GM12878 (cell line): ENCODE measurements around the gene LOXL3. TPM values are rescaled to one million over a fixed set of nuclear protein-coding genes. Genes with fewer than 3 reads are reported as not detected.

Experiments
- BCL11A ChIP-seq: IDR thresholded peaks from 2 replicates; pipeline ENCODE4 v1.6.1; 2011; ENCODE audit warnings: low read depth, low read length
- BRCA1 ChIP-seq: IDR thresholded peaks from 2 replicates; pipeline ENCODE4 v1.6.1; 2011; ENCODE audit warnings: low read depth, low read length, improper control_type of control experiment
- CBFB ChIP-seq: IDR thresholded peaks from 2 replicates; pipeline ENCODE4 v1.6.1; 2016; ENCODE audit warnings: antibody characterized with exemption, low read depth
- CREM ChIP-seq: IDR thresholded peaks from 2 replicates; pipeline ENCODE4 v1.6.1; 2014; ENCODE audit warnings: antibody characterized with exemption, low read depth
- CUX1 ChIP-seq: IDR thresholded peaks from 2 replicates; pipeline ENCODE4 v1.6.1; 2012; ENCODE audit warnings: improper control_type of control experiment, low read depth, low read length; ENCODE audit not compliant: insufficient replicate concordance
- DPF2 ChIP-seq: fragments of 450-650 bp; IDR thresholded peaks from 2 replicates; pipeline ENCODE4 v1.6.1; 2017; ENCODE audit warnings: mild to moderate bottlenecking
- EED ChIP-seq: sonication (generic); IDR thresholded peaks from 2 replicates; pipeline ENCODE4 v1.6.1; 2016; ENCODE audit warnings: antibody characterized with exemption, low read depth
- GABPA ChIP-seq: IDR thresholded peaks from 2 replicates; pipeline ENCODE4 v1.6.1; 2014; ENCODE audit warnings: antibody characterized with exemption, low read depth, mild to moderate bottlenecking, inconsistent platforms
- HDAC6 ChIP-seq: fragments of 200-600 bp; sonication (generic); IDR thresholded peaks from one replicate; pipeline ENCODE4 v1.8.0; 2017; ENCODE audit warnings: antibody characterized with exemption; ENCODE audit not compliant: unreplicated experiment
- HSF1 ChIP-seq: fragments of 150-350 bp; IDR thresholded peaks from 2 replicates; pipeline ENCODE4 v1.6.1; 2014; ENCODE audit warnings: mild to moderate bottlenecking, low read depth, low read length
- IKZF1 ChIP-seq: fragments of 450-650 bp; conservative IDR thresholded peaks from 2 replicates; pipeline ENCODE4 v1.6.1; 2017; ENCODE audit warnings: antibody characterized with exemption, mild to moderate bottlenecking
- JUNB ChIP-seq: IDR thresholded peaks from 2 replicates; pipeline ENCODE4 v1.6.1; 2016; ENCODE audit warnings: antibody characterized with exemption, mild to moderate bottlenecking
- LARP7 ChIP-seq: fragments of 450-650 bp; IDR thresholded peaks from 2 replicates; pipeline ENCODE4 v1.6.1; 2017; ENCODE audit warnings: mild to moderate bottlenecking
- MLLT1 ChIP-seq: fragments of 450-650 bp; IDR thresholded peaks from 2 replicates; pipeline ENCODE4 v1.6.1; 2016; ENCODE audit warnings: mild to moderate bottlenecking
- SIX5 ChIP-seq: IDR thresholded peaks from 2 replicates; pipeline ENCODE4 v1.6.1; 2011; ENCODE audit warnings: mild to moderate bottlenecking, low read depth, low read length, moderate library complexity; ENCODE audit not compliant: severe bottlenecking
- SMAD1 ChIP-seq: fragments of 450-650 bp; IDR thresholded peaks from 2 replicates; pipeline ENCODE4 v1.6.1; 2018; ENCODE audit warnings: mild to moderate bottlenecking, low read depth; ENCODE audit not compliant: partially characterized antibody
- SMARCA5 ChIP-seq: fragments of 450-650 bp; IDR thresholded peaks from 2 replicates; pipeline ENCODE4 v1.6.1; 2017; ENCODE audit warnings: mild to moderate bottlenecking
- SPI1 ChIP-seq: IDR thresholded peaks from 2 replicates; pipeline ENCODE4 v1.6.1; 2011; ENCODE audit warnings: low read depth, mild to moderate bottlenecking, low read length, moderate library complexity, borderline replicate concordance; ENCODE audit not compliant: insufficient read depth
- SREBF2 ChIP-seq: IDR thresholded peaks from 2 replicates; pipeline ENCODE4 v1.6.1; 2012; ENCODE audit warnings: mild to moderate bottlenecking, low read length
- SRF ChIP-seq, 2 experiments: IDR thresholded peaks; 2 replicates each; pipeline ENCODE4 v1.6.1; 2011; ENCODE audit warnings: low read depth in 2 of 2, low read length in 2 of 2, mild to moderate bottlenecking in 1 of 2, moderate library complexity in 1 of 2
- TCF12 ChIP-seq: IDR thresholded peaks from 2 replicates; pipeline ENCODE4 v1.6.1; 2011; ENCODE audit warnings: low read depth, mild to moderate bottlenecking, low read length
- TCF3 ChIP-seq: IDR thresholded peaks from 2 replicates; pipeline ENCODE4 v1.6.1; 2012; ENCODE audit warnings: low read depth, mild to moderate bottlenecking, low read length, borderline replicate concordance; ENCODE audit not compliant: insufficient read depth
- YBX1 ChIP-seq: fragments of 450-650 bp; IDR thresholded peaks from 2 replicates; pipeline ENCODE4 v1.6.1; 2016; ENCODE audit warnings: antibody characterized with exemption
- ZBED1 ChIP-seq: IDR thresholded peaks from 2 replicates; pipeline ENCODE4 v1.6.1; 2016; ENCODE audit warnings: borderline replicate concordance
- polyA plus RNA-seq, 11 experiments: library from polyadenylated mRNA; depleted of rRNA in 4 of 11; unstranded in 6 of 11; stranded (reverse) in 5 of 11; fragments of >200 nt; fragmentation: Nextera tagmentation in 4 of 11; fragmentation: Illumina TruSeq in 1 of 11; extraction: Ambion mirVana in 4 of 11; extraction: Trizol in 1 of 11; gene quantifications; 1 replicate in 1 of 11; 2 replicates in 10 of 11; pipeline versions ENCODE4 v1.2.1 to v1.2.3, GENCODE V29; 2011 to 2016; ENCODE audit warnings: inconsistent platforms in 2 of 11, missing spikeins in 2 of 11, low read depth in 1 of 11
- total RNA-seq, 4 experiments: library from RNA; depleted of rRNA in 3 of 4; stranded (reverse); fragments of >200 nt in 3 of 4; fragmentation: Illumina TruSeq in 1 of 4; extraction: Trizol in 1 of 4; gene quantifications; 2 replicates each; pipeline versions ENCODE4 v1.2.1 to v1.2.3, GENCODE V29; 2013 to 2021

LOXL3 gene
- total and polyA plus RNA-seq, 10 of the 15 experiments (the other 5 are each of a cell fraction or from before 2014, with no cell fraction given), result 6.2 to 40.9 (median 23.3) TPM

- TF ChIP-seq CUX1 (no peak), CREM (peak; percentile 57; the same call in 1 of the 2 replicates), MLLT1 (peak; percentile 74; the same call in 1 of the 2 replicates), DPF2 (peak; percentile 63; the same call in 1 of the 2 replicates), SPI1 (no peak), TCF12 (peak; percentile 84), SRF (IDR thresholded peaks at IDR 0.05; ENCODE audit: low read depth in 2 of 2, low read length in 2 of 2) (peak in 1 of 2 experiments; percentile 55; a peak in 1 of 4 replicates), EED (peak; percentile 44), TCF3 (peak; percentile 58; the same call in 1 of the 2 replicates), ZBED1 (no peak), SMARCA5 (peak; percentile 95), SIX5 (no peak), CBFB (0 out of 2 replicates have a peak, but pooled peaks have one; percentile 19), SMAD1 (no peak), BRCA1 (no peak), HSF1 (no peak), JUNB (peak; percentile 60; the same call in 1 of the 2 replicates), HDAC6 (no peak), YBX1 (no peak), BCL11A (peak; percentile 43; the same call in 1 of the 2 replicates), GABPA (no peak), LARP7 (0 out of 2 replicates have a peak, but pooled peaks have one; percentile 46), IKZF1 (peak; percentile 55), SREBF2 (no peak)
These were observed 1.5 kb downstream of the LOXL3 start (continued) for GRCh38 chr2:74551942-74552913.
